Effector CD4-positive, alpha-beta T cell (primary cell): ENCODE data around the gene PLPP7. TPM values are rescaled to one million over a fixed set of nuclear protein-coding genes. Genes with fewer than 3 reads are reported as not detected.
"Not testable (repeated sequence)": the region's sequence is repeated elsewhere in the genome, so short reads cannot be mapped to it uniquely, and the experiment has no call there.

Experiments
- DNase-seq: peaks from one replicate; pipeline ENCODE4 v3.0.0-alpha.2; 2020
- total RNA-seq: gene quantifications from one replicate; lab custom pipeline; 2026; lab: John Stamatoyannopoulos, UW

PLPP7 gene
- total RNA-seq = not detected

GRCh38 chr9:131289301-131290035 is at the start of gene PLPP7:
PLPP7 (plus strand) TSS chr9:131289723; CDS start chr9:131289998, 275 bp downstream.
- DNase-seq = no peak

- DNase-seq = no peak
Measured at GRCh38 chr9:131240047-131240921, 49.2 kb upstream of the PLPP7 start.

DNA sequence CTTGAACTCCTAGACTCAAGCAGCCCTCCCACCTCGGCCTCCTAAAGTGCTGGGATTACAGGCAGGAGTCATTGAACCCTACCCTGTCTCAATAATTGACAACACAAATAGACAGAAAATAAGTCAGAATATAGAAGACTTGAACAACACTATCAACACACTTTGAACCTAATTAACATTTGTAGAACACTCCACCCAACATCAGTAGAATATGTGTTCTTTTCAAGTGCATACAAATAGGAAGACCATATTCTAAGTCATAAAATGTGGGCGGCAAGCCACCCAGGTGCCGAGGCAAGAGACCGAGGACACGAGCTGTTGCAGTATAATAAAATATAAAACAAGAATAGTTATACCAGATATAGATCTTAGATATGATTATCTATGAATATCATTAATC is 45.2 kb upstream of the PLPP7 start:
- DNase-seq = not testable (repeated sequence)

GRCh38 chr9:131246618-131247017 is 42.9 kb upstream of the PLPP7 start:
- no peak for DNase-seq

DNA sequence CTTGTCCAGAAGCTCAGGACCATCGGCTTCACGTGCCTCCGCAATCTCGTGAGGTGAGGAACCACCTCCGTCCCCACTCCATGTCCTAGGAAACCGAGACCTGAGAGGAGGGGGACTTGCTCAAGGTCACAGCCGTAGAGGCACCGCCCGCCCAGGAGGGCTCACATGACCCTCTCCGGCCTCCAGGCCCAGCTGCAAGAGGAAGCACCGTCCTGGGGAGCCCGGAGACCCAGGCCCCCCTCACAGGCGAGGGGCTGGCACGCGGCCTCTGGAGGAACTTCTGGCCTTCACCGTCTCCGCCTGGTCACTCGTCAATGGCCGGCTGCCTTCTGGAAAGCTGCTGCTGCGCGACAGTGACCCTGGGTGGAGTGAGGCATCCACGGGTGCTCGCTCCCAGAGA is 37.4 kb upstream of the PLPP7 start:
- no peak for DNase-seq

GRCh38 chr9:131253891-131254491 is 35.5 kb upstream of the PLPP7 start:
- DNase-seq = no peak

- no peak for DNase-seq
Measured at GRCh38 chr9:131254626-131255025, 34.9 kb upstream of the PLPP7 start.

DNA sequence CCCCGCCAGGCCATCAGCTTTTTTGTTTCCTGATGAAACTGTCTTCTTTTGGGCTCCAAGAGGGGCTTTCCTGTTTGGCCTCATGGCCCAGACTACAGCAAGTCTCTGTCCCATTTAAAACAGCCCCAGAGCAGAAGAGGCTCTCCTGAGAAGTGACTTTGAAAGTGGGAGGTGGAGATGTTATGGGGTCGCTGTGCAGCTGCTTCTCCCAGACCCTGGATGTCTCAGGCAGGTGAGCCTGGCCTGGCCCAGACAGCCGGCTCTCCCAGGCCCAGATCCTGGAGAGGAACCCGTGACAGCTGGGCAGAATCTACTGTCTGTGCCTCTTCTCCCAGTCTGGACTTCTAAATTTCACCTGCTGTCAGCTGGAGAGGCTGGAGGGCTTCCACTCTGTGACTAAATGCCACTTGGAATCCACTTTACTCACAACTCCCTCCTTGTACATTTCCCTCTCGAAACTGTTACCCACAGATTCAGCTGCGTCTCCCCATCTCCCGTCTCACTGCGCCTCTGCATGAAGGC is 33.8 kb upstream of the PLPP7 start:
- no peak for DNase-seq

DNA sequence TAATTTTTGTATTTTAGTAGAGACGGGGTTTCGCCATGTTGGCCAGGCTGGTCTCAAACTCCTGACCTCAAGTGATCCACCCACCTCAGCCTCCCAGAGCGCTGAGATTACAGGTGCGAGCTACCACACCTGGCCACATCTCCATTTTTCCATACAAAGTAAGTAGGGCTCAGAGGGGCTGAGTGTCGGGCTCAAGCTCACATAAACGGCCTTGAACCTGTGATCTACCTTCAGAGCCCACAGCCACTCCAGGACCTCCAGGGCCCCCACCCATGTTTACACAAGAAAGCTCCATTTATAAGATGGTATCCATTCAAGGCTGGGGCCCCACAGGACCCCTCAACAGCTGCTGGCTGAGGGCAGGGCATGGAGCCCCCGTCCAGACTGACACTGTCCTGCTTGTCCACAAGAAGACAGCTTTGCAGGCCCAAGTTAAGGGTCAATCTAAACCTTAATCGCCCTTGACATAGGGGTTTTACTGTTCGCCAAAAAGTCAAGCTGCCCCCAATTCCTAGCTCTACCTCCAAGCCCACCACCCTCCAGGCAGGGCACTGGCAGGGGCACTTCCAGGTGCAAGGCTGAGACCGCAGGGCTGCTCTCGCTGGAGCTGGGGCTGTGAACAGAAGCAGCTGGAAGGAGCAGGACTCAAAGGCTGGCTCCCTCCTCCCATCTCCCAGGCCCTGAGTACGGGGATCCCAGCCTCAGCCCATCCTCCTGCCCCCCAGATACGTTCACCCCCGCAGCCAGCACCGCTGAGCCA is 32.1 kb upstream of the PLPP7 start:
- no peak for DNase-seq

- DNase-seq = no peak
Measured at GRCh38 chr9:131258186-131258585, 31.3 kb upstream of the PLPP7 start.

GRCh38 chr9:131258698-131259431 is 30.7 kb upstream of the PLPP7 start:
- DNase-seq = no peak

- DNase-seq = no peak
Measured at GRCh38 chr9:131259432-131259898, 30.1 kb upstream of the PLPP7 start.

DNA sequence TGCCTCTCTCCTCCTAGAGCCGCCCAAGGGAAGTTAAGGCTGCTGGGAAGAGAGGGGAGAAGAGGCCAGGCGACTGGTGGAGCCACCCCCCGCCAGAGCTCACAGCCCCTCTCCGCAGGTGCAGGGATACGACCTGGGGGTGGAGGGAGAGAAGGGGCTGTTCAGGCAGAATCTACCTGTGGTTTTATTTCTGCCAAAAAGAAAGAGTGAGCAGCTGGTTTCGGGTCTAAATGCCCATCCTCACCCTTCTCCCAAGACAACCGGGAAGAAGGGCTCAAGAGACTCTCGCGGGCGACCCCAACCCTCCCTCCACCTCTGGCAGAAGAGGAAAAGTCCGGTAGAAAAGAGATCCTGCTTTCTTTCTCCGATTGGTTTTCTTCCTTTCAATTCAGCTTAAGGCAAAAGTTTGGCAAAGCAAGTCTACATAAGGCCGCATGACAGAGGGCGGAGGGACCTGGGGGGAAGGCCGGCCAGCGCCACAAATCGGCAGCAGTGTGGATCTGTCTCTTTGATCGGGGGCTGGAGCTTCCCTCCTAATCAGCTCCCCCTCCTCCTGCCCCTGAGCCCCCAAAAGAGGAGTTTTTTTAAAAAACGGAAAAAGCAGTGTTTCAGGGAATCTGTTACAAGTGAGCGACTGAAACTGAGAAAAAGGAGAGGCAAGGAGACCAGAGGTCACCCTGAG is 29.5 kb upstream of the PLPP7 start:
- DNase-seq = no peak

- no peak for DNase-seq
Measured at GRCh38 chr9:131260751-131261452, 28.6 kb upstream of the PLPP7 start.

DNA sequence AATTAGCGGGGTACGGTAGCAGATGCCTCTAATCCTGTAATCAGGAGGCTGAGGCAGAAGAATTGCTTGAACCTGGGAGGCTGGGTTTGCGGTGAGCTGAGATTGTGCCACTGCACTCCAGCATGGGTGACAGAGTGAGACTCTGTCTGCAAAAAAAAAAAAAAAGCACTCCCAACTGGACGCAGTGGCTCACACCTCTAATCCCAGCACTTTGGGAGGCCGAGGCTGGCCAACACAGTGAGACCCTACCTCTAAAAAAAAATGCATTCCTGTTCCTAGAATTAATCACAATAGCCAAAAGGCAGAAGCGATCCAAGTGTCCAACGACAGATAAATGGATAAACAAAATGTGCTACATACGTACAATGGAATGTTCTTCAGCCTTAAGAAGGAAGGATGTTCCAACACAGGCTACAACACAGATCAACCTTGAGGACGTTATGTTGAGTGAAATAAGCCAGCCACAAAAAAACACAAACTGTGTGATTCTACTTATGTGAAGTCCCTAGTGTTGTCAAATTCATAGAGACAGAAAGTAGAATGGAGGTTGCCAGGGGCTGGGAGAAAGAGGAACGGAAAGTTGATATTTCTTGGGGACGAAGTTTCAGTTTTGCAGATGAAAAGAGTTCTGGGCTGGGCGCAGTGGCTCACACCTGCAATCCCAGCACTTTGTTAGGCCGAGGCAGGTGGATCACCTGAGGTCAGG is 27.0 kb upstream of the PLPP7 start:
- no peak for DNase-seq

DNA sequence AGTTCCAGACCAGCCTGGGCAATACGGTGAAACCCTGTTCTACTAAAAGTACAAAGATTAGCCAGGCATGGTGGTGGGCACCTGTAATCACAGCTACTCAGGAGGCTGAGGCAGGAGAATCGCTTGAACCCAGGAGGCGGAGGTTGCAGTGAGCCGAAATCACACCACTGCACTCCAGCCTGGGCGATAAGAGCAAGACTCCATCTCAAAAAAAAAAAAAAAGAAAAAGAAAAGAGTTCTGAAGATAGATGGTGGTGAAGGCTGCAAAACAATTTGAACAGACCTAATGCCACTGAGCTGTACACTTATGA is 26.5 kb upstream of the PLPP7 start:
- not testable (repeated sequence) for DNase-seq

DNA sequence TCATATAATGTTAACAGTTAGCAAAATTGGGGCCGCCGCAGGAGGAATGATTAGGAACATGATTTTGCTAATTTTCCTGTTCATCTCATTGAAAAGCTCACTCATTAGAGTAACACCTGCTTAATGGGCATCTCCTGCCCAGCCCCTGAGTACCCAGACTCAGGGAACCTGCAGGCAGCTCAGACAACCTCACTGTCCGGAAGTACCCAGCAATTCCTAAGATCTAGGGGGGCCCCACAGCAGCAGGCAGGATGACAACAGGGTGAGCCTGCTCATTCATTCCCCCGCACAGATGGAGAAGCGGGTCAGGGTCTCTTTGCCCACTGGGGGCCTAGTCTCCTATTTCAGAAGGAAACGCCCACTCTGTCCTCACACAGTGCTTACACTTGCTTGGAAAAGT is 25.8 kb upstream of the PLPP7 start:
- no peak for DNase-seq

DNA sequence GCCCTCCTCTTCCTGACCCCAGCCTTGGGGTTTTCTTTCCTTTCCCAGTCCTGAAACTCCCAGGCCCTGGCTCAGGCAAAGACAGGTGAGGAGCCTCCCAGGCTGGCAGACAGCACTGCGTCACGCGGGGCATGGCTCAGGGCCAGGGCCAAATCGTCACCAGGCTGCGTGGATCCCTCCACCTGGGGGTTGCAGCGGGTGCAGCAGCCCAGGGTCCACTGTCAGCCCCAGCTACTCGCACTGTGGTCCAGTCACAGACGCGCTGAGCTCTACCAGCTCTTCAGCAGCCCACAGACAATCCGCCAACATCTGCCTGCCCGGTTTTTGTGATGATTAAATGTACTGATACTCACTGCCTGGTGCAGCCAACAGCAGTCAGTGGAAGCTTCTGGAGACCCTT is 25.3 kb upstream of the PLPP7 start:
- no peak for DNase-seq

DNA sequence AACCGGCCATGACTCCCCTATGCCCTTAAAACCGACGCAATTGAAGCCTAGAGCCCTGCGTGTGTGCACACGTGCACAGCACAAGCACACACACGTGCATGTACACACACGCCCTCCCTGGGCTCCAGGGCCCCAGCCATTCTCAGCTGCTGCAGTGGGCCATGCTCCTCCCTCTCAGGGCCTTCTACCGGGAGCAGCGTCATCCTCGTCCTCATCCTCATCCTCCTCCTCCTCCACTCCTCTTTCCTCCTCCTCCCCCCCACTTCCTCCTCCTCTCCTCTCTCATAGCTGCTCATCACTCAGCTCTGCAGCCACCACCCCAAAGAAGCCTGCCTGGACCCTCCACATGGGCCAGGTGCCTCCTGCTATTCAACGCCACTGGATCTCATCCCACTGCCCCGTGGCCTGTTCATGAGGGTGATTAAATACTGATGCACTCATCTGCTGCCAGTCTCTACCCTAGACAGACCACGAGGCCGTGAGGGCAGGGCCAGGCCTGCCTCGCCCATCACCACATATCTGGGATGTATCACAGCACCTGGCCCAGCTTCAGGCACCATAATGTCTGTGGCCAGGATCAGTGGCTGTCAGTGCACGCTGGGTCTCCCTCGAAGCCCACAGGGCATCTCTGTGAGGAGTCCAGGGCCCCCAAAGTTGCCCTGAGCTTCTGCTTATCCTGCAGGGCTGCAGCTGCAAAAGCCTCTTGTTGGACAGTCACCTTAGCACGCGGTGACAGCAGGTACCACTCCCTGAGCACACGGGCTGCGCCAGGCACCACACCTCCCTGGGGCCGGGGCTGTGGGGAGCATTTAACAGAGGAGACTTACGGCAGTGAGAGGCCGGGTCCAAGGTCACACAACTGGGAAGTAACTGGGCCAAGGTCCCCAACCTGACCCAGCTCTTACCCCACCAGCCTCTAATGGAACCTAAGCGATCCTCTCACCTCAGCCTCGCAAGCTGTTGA is 23.0 kb upstream of the PLPP7 start:
- no peak for DNase-seq
